IMR-90 (cell line): ENCODE data around the gene MCTP2. TPM values are rescaled to one million over a fixed set of nuclear protein-coding genes. Genes with fewer than 3 reads are reported as not detected.
"Not testable (repeated sequence)": the region's sequence is repeated elsewhere in the genome, so short reads cannot be mapped to it uniquely, and the experiment has no call there.

Source experiments
- ATAC-seq: fragments of 200-7000 bp; cut with Tn5 transposase; 2 replicates; pipeline ENCODE4 v1.9.1; 2020; ENCODE audit warnings: low read depth, mild to moderate bottlenecking, moderate library complexity
- BruUV-seq: library from RNA; stranded (reverse); fragments of 400-500 nt; replicated peaks from 2 replicates; lab custom pipeline; 2021; lab: Mats Ljungman, UMichigan
- CTCF ChIA-PET: fragments of 300-600 bp; formaldehyde crosslinking; extraction: SDS; loops from one replicate; lab custom pipeline; 2021; ENCODE audit warnings: antibody characterized with exemption; lab: Yijun Ruan, JAX
- POLR2A ChIA-PET: fragments of 300-600 bp; sonication (Branson Sonifier 250); formaldehyde crosslinking; loops from one replicate; lab custom pipeline; 2022; ENCODE audit warnings: antibody characterized with exemption; ENCODE audit not compliant: unreplicated experiment; lab: Charles Lee
- DNase-seq: peaks from one replicate; pipeline ENCODE4 v3.0.0; 2013
- H2AFZ ChIP-seq: replicated peaks from 2 replicates; pipeline ENCODE3; 2013; ENCODE audit warnings: low read length, mild to moderate bottlenecking; ENCODE audit not compliant: poor library complexity
- H2AK5ac ChIP-seq: 2 replicates; pipeline ENCODE4 v1.6.1; 2013; ENCODE audit warnings: low read depth, low read length, inconsistent platforms
- H2AK9ac ChIP-seq: replicated peaks from 2 replicates; pipeline ENCODE3; 2013; ENCODE audit warnings: mild to moderate bottlenecking, low read depth, low read length, moderate library complexity; ENCODE audit not compliant: poor library complexity
- H2BK120ac ChIP-seq: 2 replicates; pipeline ENCODE4 v1.6.1; 2013; ENCODE audit warnings: low read depth, low read length, inconsistent platforms
- H2BK15ac ChIP-seq: 3 replicates; pipeline ENCODE4 v1.6.1; 2013; ENCODE audit warnings: low read depth, low read length, inconsistent platforms
- H2BK20ac ChIP-seq: 2 replicates; pipeline ENCODE4 v1.6.1; 2013; ENCODE audit warnings: low read depth, mild to moderate bottlenecking, inconsistent platforms, low read length, moderate library complexity
- H2BK5ac ChIP-seq: 2 replicates; pipeline ENCODE4 v1.6.1; 2013; ENCODE audit warnings: mild to moderate bottlenecking, low read depth, low read length, inconsistent platforms; ENCODE audit not compliant: poor library complexity, severe bottlenecking
- H3K14ac ChIP-seq: replicated peaks from 2 replicates; pipeline ENCODE4 v1.6.1; 2013; ENCODE audit warnings: low read depth, low read length, inconsistent platforms
- H3K18ac ChIP-seq: 2 replicates; pipeline ENCODE4 v1.6.1; 2013; ENCODE audit warnings: low read depth, low read length, control low read depth
- H3K23ac ChIP-seq: 2 replicates; pipeline ENCODE4 v1.6.1; 2013; ENCODE audit warnings: low read depth, low read length, inconsistent platforms
- H3K27ac ChIP-seq: 2 replicates; pipeline ENCODE4 v1.5.1; 2013; ENCODE audit warnings: mild to moderate bottlenecking, control low read depth, low read length; ENCODE audit not compliant: insufficient read depth
- H3K27me3 ChIP-seq: 2 replicates; pipeline ENCODE4 v1.6.1; 2013; ENCODE audit warnings: low read length; ENCODE audit not compliant: control insufficient read depth, insufficient read depth
- H3K36me3 ChIP-seq: 2 replicates; pipeline ENCODE4 v1.6.1; 2013; ENCODE audit warnings: low read length, mixed read lengths; ENCODE audit not compliant: control insufficient read depth, insufficient read depth
- H3K4ac ChIP-seq: 2 replicates; pipeline ENCODE4 v1.6.1; 2013; ENCODE audit warnings: low read depth, low read length, inconsistent platforms
- H3K4me1 ChIP-seq: 2 replicates; pipeline ENCODE4 v1.6.1; 2013; ENCODE audit warnings: low read length, mixed read lengths; ENCODE audit not compliant: control insufficient read depth, insufficient read depth
- H3K4me2 ChIP-seq: 2 replicates; pipeline ENCODE4 v1.6.1; 2013; ENCODE audit warnings: low read depth, mild to moderate bottlenecking, control low read depth, low read length, moderate library complexity
- H3K4me3 ChIP-seq: 2 replicates; pipeline ENCODE4 v1.5.1; 2013; ENCODE audit warnings: low read depth, mild to moderate bottlenecking, control low read depth, low read length, moderate library complexity; ENCODE audit not compliant: insufficient read depth
- H3K56ac ChIP-seq: 2 replicates; pipeline ENCODE4 v1.6.1; 2013; ENCODE audit warnings: low read length, inconsistent platforms; ENCODE audit not compliant: insufficient read depth; ENCODE audit errors: extremely low read depth
- H3K79me1 ChIP-seq, 2 experiments: 2 replicates each; pipeline ENCODE4 v1.6.1; 2013; ENCODE audit warnings: low read length in 2 of 2, inconsistent platforms in 1 of 2, low read depth in 1 of 2
- H3K9ac ChIP-seq: 2 replicates; pipeline ENCODE4 v1.6.1; 2013; ENCODE audit warnings: low read depth, low read length, control low read depth
- H3K9me1 ChIP-seq: 2 replicates; pipeline ENCODE4 v1.6.1; 2013; ENCODE audit warnings: low read length, inconsistent platforms; ENCODE audit not compliant: insufficient read depth
- H3K9me3 ChIP-seq: 2 replicates; pipeline ENCODE4 v1.6.1; 2013; ENCODE audit warnings: low read length; ENCODE audit not compliant: control insufficient read depth, insufficient read depth
- H4K20me1 ChIP-seq: 2 replicates; pipeline ENCODE4 v1.6.1; 2013; ENCODE audit warnings: low read length, inconsistent platforms; ENCODE audit not compliant: insufficient read depth
- H4K5ac ChIP-seq: 2 replicates; pipeline ENCODE4 v1.6.1; 2013; ENCODE audit warnings: mild to moderate bottlenecking, low read depth, low read length, control low read depth
- H4K8ac ChIP-seq, 2 experiments: 2 replicates each; pipeline ENCODE4 v1.6.1; 2013; ENCODE audit warnings: low read depth in 2 of 2, low read length in 2 of 2, control low read depth in 1 of 2, inconsistent platforms in 1 of 2
- H4K91ac ChIP-seq: 2 replicates; pipeline ENCODE4 v1.6.1; 2013; ENCODE audit warnings: low read depth, low read length, inconsistent platforms; ENCODE audit not compliant: insufficient read depth
- WGBS, 2 experiments: methylation state at CpG; one replicate each; pipeline versions ENCODE4 v1.1.5 to v1.1.7; 2013; ENCODE audit warnings: missing lambda C conversion rate in 2 of 2; ENCODE audit not compliant: insufficient read length in 1 of 2; ENCODE audit errors: extremely low coverage in 2 of 2; 5-methylcytosine and 5-hydroxymethylcytosine counted together
- dilution Hi-C: fragments of 300-500 bp; cut with HindIII; formaldehyde crosslinking; loops from one replicate; pipeline ENCODE4 v1.14.3; 2018; ENCODE audit warnings: low sequenced_read_pairs; ENCODE audit not compliant: unreplicated experiment
- in situ Hi-C: fragments of 300-500 bp; cut with MboI; formaldehyde crosslinking; loops from 3 replicates; pipeline ENCODE4 v1.14.3; 2019; ENCODE audit warnings: low sequenced_read_pairs, inconsistent platforms, mixed read lengths
- intact Hi-C: fragments of 100-400 bp; cut with micrococcal nuclease; formaldehyde crosslinking; loops from 2 replicates; pipeline ENCODE4 v1.10.0; 2022
- polyA plus RNA-seq, 3 experiments: library from polyadenylated mRNA; depleted of rRNA; stranded (reverse); fragments of >200 nt; gene quantifications; 2 replicates each; pipeline ENCODE4 v1.2.3, GENCODE V29; 2012; ENCODE audit warnings: low replicate concordance in 1 of 3
- total RNA-seq: library from RNA; depleted of rRNA; stranded (reverse); fragments of >200 nt; gene quantifications from 2 replicates; pipeline ENCODE4 v1.2.3, GENCODE V29; 2012

MCTP2 gene
- total and polyA plus RNA-seq, 2 of the 4 experiments (the other 2 are of a cell fraction), result 5.1 to 9.9 TPM

- H2BK5ac ChIP-seq, in situ Hi-C loops, H3K56ac ChIP-seq, H2BK120ac ChIP-seq, H3K4me3 ChIP-seq, H3K14ac ChIP-seq, H4K20me1 ChIP-seq, H3K18ac ChIP-seq, H2AFZ ChIP-seq, H3K36me3 ChIP-seq, H3K27ac ChIP-seq, H3K23ac ChIP-seq, BruUV-seq, ATAC-seq, DNase-seq, H3K9me1 ChIP-seq, dilution Hi-C loops, H3K4me2 ChIP-seq, POLR2A ChIA-PET, H2BK20ac ChIP-seq, H2AK9ac ChIP-seq, intact Hi-C loops, H4K8ac ChIP-seq, H3K4me1 ChIP-seq, CTCF ChIA-PET, H3K9me3 ChIP-seq, H3K4ac ChIP-seq, H3K9ac ChIP-seq, H4K91ac ChIP-seq, H2AK5ac ChIP-seq, H4K5ac ChIP-seq, H3K27me3 ChIP-seq, H2BK15ac ChIP-seq: not testable (repeated sequence)
- peaks cover 12 to 23% of the 10 kb centered on the region in 2 experiments for H3K79me1 ChIP-seq
- WGBS, 2 experiments, result 100% methylated on average over 9 of the region's 33 CpGs; no CpG with 5 or more reads in 1 of the 2 experiments
These were observed 11.6 kb downstream of the MCTP2 start for GRCh38 chr15:94243003-94243402.
